ENCODE measurements around the gene RAB11FIP3. TPM values are rescaled to one million over a fixed set of nuclear protein-coding genes. Genes with fewer than 3 reads are reported as not detected.

RAB11FIP3 gene
- polyA plus RNA-seq, 1 of the 3 experiments (the other 2 are of a cell fraction): 24.8 TPM

GRCh38 chr16:424623-425081 is 797 bp upstream of the RAB11FIP3 start:
- H3K4me1 ChIP-seq (ENCODE audit: control insufficient read depth in 1 of 2, insufficient read depth in 2 of 2, low read depth in 1 of 2, low read length in 1 of 2): peaks cover 18 to 20% of the 10 kb centered on the region in 2 experiments
- H3K4me3 ChIP-seq (ENCODE audit: low read depth in 2 of 2, low read length in 1 of 2): peak overlapping the region; percentile 70
- H3K4me2 ChIP-seq: peak overlapping the region; percentile 98
- no peaks in the 10 kb centered on the region for H3K9me2 ChIP-seq
- peaks cover 0 to 6% of the 10 kb centered on the region in 2 experiments for H3K36me3 ChIP-seq (replicated peaks in 1 of 2; ENCODE audit: control insufficient read depth in 1 of 2, insufficient read depth in 2 of 2, low read length in 1 of 2)
- peak overlapping the region; percentile 63 for H2AFZ ChIP-seq (ENCODE audit: low read depth)
- peaks cover 35% of the 10 kb centered on the region for H3K79me2 ChIP-seq (ENCODE audit: insufficient read depth)
- WGBS (ENCODE audit: low lambda C conversion rate): 21% methylated on average over 11 of the region's 31 CpGs
- peaks cover 20% of the 10 kb centered on the region for H3F3A ChIP-seq (replicated peaks; ENCODE audit: insufficient read depth)
- POLR2A ChIA-PET: interaction anchor here (0.8 kb wide), 1 partner anchor 142 kb away, joined by 3 read pairs; the partner anchor contains the start of gene NHLRC4
- DNase-seq: no peak
- no peaks in the 10 kb centered on the region for H3K9me3 ChIP-seq
- TF ChIP-seq RXRA (IDR thresholded peaks at IDR 0.05; ENCODE audit: borderline replicate concordance, low read depth) (no peak), RCOR1 (IDR thresholded peaks at IDR 0.05; ENCODE audit: low read length) (no peak), MEF2A (IDR thresholded peaks at IDR 0.05; ENCODE audit: borderline replicate concordance, low read depth) (no peak), POLR2AphosphoS5 (IDR thresholded peaks at IDR 0.05; ENCODE audit: low read depth, low read length) (no peak), ZBTB33 (IDR thresholded peaks at IDR 0.05; ENCODE audit: borderline replicate concordance, low read depth) (no peak), EZH2phosphoT487 (IDR thresholded peaks at IDR 0.05; ENCODE audit: borderline replicate concordance, low read depth) (no peak), MAX (IDR thresholded peaks at IDR 0.05; ENCODE audit: low read depth) (no peak; the same call in 1 of the 2 replicates), USF1 (IDR thresholded peaks at IDR 0.05; ENCODE audit: borderline replicate concordance, low read depth) (no peak), TEAD4 (IDR thresholded peaks at IDR 0.05; ENCODE audit: borderline replicate concordance, insufficient read depth) (no peak), FOXJ3 (CRISPR knock-in tag; IDR thresholded peaks at IDR 0.05) (no peak), FOXM1 (IDR thresholded peaks at IDR 0.05; ENCODE audit: low read depth) (no peak), FOSL2 (IDR thresholded peaks at IDR 0.05; ENCODE audit: borderline replicate concordance, low read depth) (no peak)
- peak overlapping the region; percentile 59 to 92 for H3K27ac ChIP-seq (ENCODE audit: low read depth in 2 of 2, low read length in 1 of 2)
- CTCF ChIA-PET: interaction anchor here (0.7 to 3.1 kb wide), 6 partner anchors 22 to 71 kb away, joined by 3 to 7 read pairs (median 4); partner anchors contain the start of gene DECR2
- H3K27me3 ChIP-seq (ENCODE audit: insufficient read depth): no peaks in the 10 kb centered on the region
- H3K9ac ChIP-seq: peak overlapping the region; percentile 54
- peaks cover 31% of the 10 kb centered on the region for H4K20me1 ChIP-seq (ENCODE audit: insufficient read depth)

GRCh38 chr16:425740-426114 is 278 bp downstream of the RAB11FIP3 start:
- peak overlapping the region; percentile 54; the same call in 1 of the 2 replicates for H3K9ac ChIP-seq
- H3K4me1 ChIP-seq (ENCODE audit: control insufficient read depth in 1 of 2, insufficient read depth in 2 of 2, low read depth in 1 of 2, low read length in 1 of 2): peaks cover 18 to 20% of the 10 kb centered on the region in 2 experiments
- H3K79me2 ChIP-seq (ENCODE audit: insufficient read depth): peaks cover 46% of the 10 kb centered on the region
- 0% methylated on average over 9 of the region's 63 CpGs for WGBS (ENCODE audit: low lambda C conversion rate)
- H3K9me3 ChIP-seq: no peaks in the 10 kb centered on the region
- H4K20me1 ChIP-seq (ENCODE audit: insufficient read depth): peaks cover 41% of the 10 kb centered on the region
- CTCF ChIA-PET: interaction anchor here (0.9 to 3.1 kb wide), 6 partner anchors 13 to 140 kb away, joined by 3 to 7 read pairs (median 3); partner anchors contain the start of gene DECR2
- peak overlapping the region; percentile 70 for H3K4me3 ChIP-seq (ENCODE audit: low read depth in 2 of 2, low read length in 1 of 2)
- H3K27me3 ChIP-seq (ENCODE audit: insufficient read depth): no peaks in the 10 kb centered on the region
- DNase-seq: no peak
- peaks cover 0 to 6% of the 10 kb centered on the region in 2 experiments for H3K36me3 ChIP-seq (replicated peaks in 1 of 2; ENCODE audit: control insufficient read depth in 1 of 2, insufficient read depth in 2 of 2, low read length in 1 of 2)
- H3K27ac ChIP-seq (ENCODE audit: low read depth in 2 of 2, low read length in 1 of 2): peak overlapping the region; percentile 78 to 92; a peak in 3 of 4 replicates
- no peak overlapping the region; the same call in 1 of the 2 replicates for H3K4me2 ChIP-seq
- POLR2A ChIA-PET: interaction anchor here (0.9 kb wide), 1 partner anchor 101 kb away, joined by 4 read pairs; no protein-coding TSS in a partner anchor
- H2AFZ ChIP-seq (ENCODE audit: low read depth): no peak overlapping the region
- no peaks in the 10 kb centered on the region for H3K9me2 ChIP-seq
- peaks cover 20% of the 10 kb centered on the region for H3F3A ChIP-seq (replicated peaks; ENCODE audit: insufficient read depth)
- TF ChIP-seq CTCF (IDR thresholded peaks at IDR 0.05) (no peak), USF1 (IDR thresholded peaks at IDR 0.05; ENCODE audit: borderline replicate concordance, low read depth) (no peak), ZBTB33 (IDR thresholded peaks at IDR 0.05; ENCODE audit: borderline replicate concordance, low read depth) (no peak), EP300 (IDR thresholded peaks at IDR 0.05; ENCODE audit: borderline replicate concordance in 1 of 2, low read depth in 1 of 2, low read length in 1 of 2) (no peak), JUND (IDR thresholded peaks at IDR 0.05) (no peak), CHD2 (IDR thresholded peaks at IDR 0.05; ENCODE audit: low read length, partially characterized antibody) (no peak), TAF1 (IDR thresholded peaks at IDR 0.05; ENCODE audit: borderline replicate concordance, low read depth, low read length) (no peak), YY1 (IDR thresholded peaks at IDR 0.05; ENCODE audit: low read depth) (no peak), NRF1 (IDR thresholded peaks at IDR 0.05; ENCODE audit: low read depth, low read length) (no peak)
